SIG-M5 treated with dmso at 0.1 percent for 504 hours (cell line): ENCODE data around the gene CNTN2.

Experiments
- DNase-seq: peaks from one replicate; lab custom pipeline; 2025; ENCODE audit not compliant: unreplicated experiment; lab: John Stamatoyannopoulos, UW

Gene CNTN2

GRCh38 chr1:205017766-205018165 lies 25.2 kb upstream of the CNTN2 start:
- DNase-seq, result no peak

GRCh38 chr1:205018381-205018780 lies 24.6 kb upstream of the CNTN2 start:
- no peak for DNase-seq

DNA sequence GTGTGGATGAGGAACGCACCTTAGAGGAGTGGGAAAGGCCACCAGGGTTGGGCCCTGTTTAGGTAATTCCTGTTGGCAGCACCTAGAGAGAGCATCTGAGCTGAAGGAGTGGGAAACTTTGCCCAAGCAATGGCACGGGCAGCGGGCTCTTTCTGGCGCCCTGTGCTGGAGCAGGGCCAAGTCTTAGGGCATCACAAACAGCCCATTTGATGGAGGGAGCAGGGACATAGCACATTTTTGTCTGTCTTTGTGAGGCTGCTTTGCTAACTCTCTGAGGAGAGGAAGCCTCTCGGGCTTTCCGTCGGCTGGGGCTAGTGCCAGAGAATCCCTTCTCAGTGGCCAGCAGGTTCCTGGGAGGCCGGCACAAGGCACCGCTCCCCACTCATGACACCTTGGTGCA lies 22.5 kb upstream of the CNTN2 start:
- no peak for DNase-seq

DNA sequence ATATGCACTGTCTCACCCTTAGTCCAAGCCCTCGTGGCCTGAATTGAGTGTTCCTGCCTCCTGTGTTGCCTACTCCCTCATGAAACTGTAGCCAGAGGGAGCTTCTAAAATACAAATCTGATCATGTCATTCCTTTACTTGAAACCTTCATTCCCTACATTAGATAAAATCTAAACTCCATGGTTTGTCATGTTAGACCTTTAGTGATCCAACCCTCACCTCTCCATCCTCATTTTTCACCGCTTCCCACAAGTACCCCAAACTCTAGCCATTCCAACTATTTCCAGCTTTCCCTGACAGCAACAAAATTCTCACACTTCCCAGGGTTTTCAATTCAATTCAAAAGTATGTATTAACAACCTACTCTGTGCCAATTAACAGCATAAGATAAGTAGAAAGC lies 18.3 kb upstream of the CNTN2 start:
- no peak for DNase-seq

- no peak for DNase-seq
Measured at GRCh38 chr1:205025239-205025638, 17.8 kb upstream of the CNTN2 start.

DNA sequence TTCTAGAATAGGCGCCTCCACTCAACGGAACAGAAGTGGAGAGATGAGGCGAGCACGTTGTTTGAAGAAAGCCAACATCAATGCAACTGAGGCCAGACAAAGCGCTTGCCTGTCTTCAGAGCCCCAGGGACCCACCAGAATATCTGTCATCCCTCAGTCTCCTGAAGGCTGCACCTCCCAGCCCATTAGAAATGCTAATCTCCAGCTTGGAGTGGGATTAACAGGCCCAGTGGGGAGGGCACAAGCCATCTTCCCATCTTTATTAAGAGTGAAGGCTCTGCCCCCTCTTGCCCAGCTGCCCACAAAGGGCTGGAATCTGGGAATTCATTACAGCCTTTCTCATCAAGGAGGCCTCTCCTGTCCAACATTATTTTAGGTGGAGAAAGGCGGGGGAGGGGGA lies 16.8 kb upstream of the CNTN2 start:
- no peak for DNase-seq

- DNase-seq, result no peak
Measured at GRCh38 chr1:205028390-205028789, 14.6 kb upstream of the CNTN2 start.

DNA sequence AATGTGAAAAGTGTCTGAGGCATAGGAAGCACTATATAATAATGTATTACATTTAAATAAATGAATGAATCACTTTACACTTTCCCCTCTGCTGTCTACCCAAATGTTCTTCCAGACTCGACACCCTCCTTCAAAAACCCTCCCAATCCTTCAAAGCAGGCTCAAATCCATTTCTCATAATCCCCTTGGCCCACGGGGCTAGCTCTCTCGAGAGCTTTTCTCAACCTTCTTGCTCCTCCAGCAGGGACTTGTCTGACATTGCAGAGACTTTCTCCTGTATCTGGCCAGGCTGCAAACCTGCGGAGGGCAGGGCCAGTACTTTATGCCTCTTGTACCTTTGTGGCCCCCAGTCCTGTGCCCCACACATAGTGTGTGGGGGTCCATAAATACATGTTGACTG lies 14.1 kb upstream of the CNTN2 start:
- no peak for DNase-seq

GRCh38 chr1:205030241-205030640 lies 12.8 kb upstream of the CNTN2 start:
- no peak for DNase-seq

- no peak for DNase-seq
Measured at GRCh38 chr1:205030896-205031295, 12.1 kb upstream of the CNTN2 start.

GRCh38 chr1:205032508-205032907 lies 10.5 kb upstream of the CNTN2 start:
- no peak for DNase-seq

GRCh38 chr1:205037539-205037938 lies 5.5 kb upstream of the CNTN2 start:
- no peak for DNase-seq

GRCh38 chr1:205038132-205038786 lies 4.8 kb upstream of the CNTN2 start:
- DNase-seq, result no peak

DNA sequence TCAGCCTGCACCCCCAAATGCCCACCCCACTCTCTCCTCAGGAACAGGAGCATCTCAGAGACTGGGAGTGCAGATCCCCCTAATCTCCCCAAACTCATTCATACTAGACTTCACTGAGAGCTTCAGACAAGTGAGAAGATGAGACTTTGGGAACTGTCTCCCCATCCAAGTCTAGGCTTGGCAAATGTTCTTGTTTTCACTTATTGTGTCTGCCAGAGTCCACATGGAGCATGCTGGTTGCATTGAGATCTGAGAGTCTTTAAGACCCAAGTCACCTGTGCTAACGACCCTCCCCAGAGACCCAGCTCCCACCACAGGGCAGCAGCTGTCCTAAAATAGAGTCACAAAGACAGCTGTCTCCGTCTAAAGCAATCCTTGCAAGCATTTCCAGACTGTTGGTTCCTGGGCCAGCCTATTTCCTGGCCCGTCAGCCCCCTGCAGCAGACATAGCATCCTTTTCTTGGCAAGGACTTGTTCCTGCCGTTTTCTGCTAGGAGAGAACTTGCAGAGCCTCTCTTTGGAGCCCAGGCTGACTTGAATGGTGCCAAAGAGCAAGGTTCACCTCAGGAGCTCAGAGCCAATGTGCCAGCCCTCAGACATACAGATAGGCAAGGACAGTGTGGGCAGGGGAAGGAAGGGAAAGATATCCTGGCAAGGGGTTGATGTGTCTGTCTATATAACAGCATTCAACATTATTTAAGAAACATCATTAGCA lies 1.9 kb upstream of the CNTN2 start:
- DNase-seq, result no peak

DNA sequence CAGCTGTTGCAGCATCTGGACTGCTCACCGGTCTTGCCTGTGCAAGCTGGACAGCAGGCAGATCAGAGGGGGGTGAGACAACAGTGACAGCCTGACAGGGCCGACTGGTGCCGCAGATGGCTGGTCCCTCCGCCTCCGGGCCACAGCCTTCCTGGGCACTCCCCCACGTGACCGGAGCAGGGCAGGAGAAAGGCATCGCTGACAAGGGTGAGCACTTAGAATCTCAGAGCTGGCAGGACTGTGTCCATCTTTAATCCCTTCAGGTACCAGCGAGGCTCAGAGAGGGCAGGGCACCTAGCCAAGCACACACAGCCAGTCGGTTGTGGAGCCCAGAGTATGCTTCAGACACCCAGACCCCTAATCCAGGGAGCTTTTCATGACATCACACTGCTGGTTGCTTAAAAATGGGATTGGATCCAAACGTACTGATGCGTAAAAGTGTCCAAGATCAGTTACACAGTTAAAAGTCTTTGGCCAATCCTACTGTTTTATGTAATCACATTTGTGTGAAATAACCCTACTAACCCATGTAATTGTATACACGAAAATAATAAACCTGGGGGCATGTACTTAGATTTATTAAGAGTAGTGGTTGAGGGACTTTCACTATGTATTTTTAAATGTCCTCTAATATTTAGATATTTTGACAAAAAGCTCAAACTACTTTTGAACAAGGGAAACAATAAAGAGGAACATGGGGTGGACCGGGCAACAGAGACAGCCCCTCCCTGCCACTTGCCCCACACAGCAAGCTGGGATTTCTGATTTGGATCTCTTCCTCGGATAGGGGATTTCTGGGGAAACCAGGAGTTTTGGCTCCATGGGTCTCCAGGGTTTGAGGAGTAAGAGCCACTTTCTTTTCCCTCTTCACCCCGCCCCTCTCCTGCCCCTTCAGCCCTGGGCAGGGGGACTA lies 758 bp upstream of the CNTN2 start:
- no peak for DNase-seq

DNA sequence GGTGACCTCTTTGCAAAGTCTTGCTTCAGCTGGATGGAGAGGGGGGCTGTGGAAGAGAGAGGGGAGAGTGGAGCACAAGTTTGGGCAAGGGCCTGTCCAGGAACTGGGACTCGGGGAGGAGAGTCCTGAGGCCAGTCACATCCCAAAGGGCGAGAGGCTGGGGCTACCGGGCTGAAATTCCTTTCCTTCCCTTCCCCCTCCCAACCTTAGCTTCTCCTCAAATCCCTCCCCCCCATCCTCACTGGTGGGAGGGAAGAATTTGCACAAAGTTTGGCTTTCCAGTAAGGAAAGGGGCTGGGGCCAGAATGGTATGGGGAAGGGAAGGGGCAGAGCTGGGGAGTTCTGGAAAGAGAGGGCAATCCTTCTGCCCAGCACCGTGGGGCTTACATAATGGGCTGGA lies 854 bp downstream of the CNTN2 start:
- no peak for DNase-seq

DNA sequence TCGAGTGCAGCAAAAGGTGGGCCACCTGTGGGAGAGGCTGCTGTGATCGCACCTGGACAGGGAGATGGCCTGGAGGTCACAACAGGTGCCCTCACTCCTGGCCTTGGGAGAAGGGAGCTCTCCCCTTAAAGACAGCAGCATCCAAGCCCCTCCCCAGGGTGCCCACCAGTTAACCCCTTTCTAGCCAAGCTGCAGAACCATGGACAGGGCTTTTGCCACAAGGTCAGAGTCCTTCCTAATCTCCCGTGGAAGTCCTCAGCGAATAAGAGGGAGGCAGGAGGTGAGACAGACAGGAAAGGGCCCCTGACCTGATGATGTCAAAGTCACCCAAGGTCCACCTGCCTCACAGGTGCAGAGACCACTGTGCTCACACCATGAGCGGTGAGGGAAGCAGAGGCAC lies 1.7 kb downstream of the CNTN2 start:
- DNase-seq, result no peak

DNA sequence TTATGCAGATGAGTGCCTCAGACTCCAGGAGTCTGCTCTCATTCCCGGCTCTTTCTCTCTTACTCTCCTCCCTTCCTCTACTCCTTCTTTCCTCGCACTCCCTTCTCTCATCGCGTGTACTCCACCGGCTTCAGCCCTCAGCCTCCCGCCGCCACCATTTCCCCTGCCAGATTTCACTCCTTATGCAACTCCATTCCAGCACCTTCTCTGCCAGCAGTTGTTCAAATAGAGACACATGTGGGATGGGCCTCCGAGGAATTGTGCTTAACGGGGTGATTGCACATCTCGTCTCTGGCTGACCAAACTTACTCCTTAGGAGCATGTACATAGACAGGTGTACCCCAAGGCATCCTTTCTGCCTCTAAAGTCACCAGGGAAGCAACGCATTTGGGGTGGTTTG lies 2.1 kb downstream of the CNTN2 start:
- DNase-seq, result no peak

- no peak for DNase-seq
Measured at GRCh38 chr1:205046870-205047269, 3.9 kb downstream of the CNTN2 start.

GRCh38 chr1:205047764-205048231 lies 4.8 kb downstream of the CNTN2 start:
- no peak for DNase-seq

DNA sequence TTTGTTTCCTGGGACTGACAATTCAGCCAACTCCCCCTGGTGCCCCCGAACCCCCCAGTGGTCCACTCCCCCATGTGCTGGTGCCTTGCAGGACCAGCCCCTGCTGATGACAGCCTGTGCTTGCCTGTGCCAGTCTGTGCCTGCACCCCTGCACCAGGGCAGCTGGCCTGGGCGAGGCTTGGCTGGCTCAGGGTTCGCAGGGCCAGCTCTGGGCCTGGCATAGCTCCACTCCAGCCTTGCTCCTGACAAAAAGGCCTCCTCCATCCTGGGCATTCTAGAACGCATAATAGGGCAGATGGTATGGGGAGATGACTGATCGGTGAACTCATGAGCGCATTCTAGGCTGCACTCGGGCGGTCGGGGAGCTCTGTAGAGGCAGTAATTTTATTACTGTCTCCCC lies 5.4 kb downstream of the CNTN2 start:
- DNase-seq, result no peak

DNA sequence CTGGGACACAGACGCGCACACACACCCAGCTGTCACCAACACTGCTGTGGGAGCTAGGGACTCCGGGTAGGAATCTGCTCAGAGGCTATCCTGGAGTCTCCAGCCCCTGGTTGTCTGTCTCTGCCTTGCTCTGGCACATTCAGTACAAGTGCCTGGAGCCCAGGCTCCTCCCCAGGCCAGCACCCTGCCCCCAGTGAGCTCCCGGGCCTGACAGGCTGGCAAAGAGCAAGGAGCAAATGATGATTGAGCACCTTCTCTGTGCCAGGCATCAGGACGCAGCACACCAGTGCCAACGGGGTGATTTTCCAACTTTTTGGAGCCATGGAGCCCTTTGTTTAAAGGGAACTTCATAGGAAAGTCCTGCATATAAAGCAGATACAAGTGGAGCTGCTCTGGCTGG lies 6.5 kb downstream of the CNTN2 start:
- DNase-seq, result no peak
